H9 (cell line): ENCODE data around the gene WDR13. TPM values are rescaled to one million over a fixed set of nuclear protein-coding genes. Genes with fewer than 3 reads are reported as not detected.

ENCODE experiments used
- DNase-seq: peaks from one replicate; pipeline ENCODE4 v3.0.0-alpha.2; 2017
- H2AFZ ChIP-seq: one replicate; pipeline ENCODE4 v1.6.1; 2013; ENCODE audit warnings: mild to moderate bottlenecking, low read length, control low read depth, moderate library complexity
- H2AK5ac ChIP-seq: 2 replicates; pipeline ENCODE4 v1.6.1; 2013; ENCODE audit warnings: low read length, control low read depth, mixed read lengths; ENCODE audit not compliant: insufficient read length
- H2BK120ac ChIP-seq: one replicate; pipeline ENCODE4 v1.6.1; 2013; ENCODE audit warnings: low read depth, mild to moderate bottlenecking, low read length, control low read depth, inconsistent platforms; ENCODE audit not compliant: poor library complexity, severe bottlenecking
- H2BK12ac ChIP-seq: 2 replicates; pipeline ENCODE4 v1.6.1; 2013; ENCODE audit warnings: low read length, control low read depth, mixed read lengths, low read depth; ENCODE audit not compliant: insufficient read length
- H2BK15ac ChIP-seq: 2 replicates; pipeline ENCODE4 v1.6.1; 2013; ENCODE audit warnings: low read depth, low read length, control low read depth
- H2BK20ac ChIP-seq: one replicate; pipeline ENCODE4 v1.6.1; 2013; ENCODE audit warnings: low read depth, mild to moderate bottlenecking, low read length, control low read depth, inconsistent platforms; ENCODE audit not compliant: poor library complexity, severe bottlenecking
- H2BK5ac ChIP-seq: 2 replicates; pipeline ENCODE4 v1.6.1; 2013; ENCODE audit warnings: low read length, control low read depth, mixed read lengths; ENCODE audit not compliant: insufficient read length
- H3K14ac ChIP-seq: 2 replicates; pipeline ENCODE4 v1.6.1; 2013; ENCODE audit warnings: low read length, control low read depth; ENCODE audit not compliant: insufficient read depth
- H3K18ac ChIP-seq: 2 replicates; pipeline ENCODE4 v1.6.1; 2013; ENCODE audit warnings: low read depth, mild to moderate bottlenecking, mixed read lengths, low read length, control low read depth; ENCODE audit not compliant: insufficient read length
- H3K23ac ChIP-seq: 2 replicates; pipeline ENCODE4 v1.6.1; 2013; ENCODE audit warnings: low read length, control low read depth, mixed read lengths, low read depth; ENCODE audit not compliant: insufficient read length
- H3K23me2 ChIP-seq: 2 replicates; pipeline ENCODE4 v1.6.1; 2013; ENCODE audit warnings: low read depth, mild to moderate bottlenecking, mixed read lengths, low read length, control low read depth; ENCODE audit not compliant: insufficient read length, poor library complexity, severe bottlenecking
- H3K27ac ChIP-seq: 2 replicates; pipeline ENCODE4 v1.5.1; 2013; ENCODE audit warnings: low read length, control low read depth, mixed read lengths, low read depth; ENCODE audit not compliant: insufficient read length
- H3K27me3 ChIP-seq: 2 replicates; pipeline ENCODE4 v1.6.1; 2013; ENCODE audit warnings: low read length, control low read depth, inconsistent platforms; ENCODE audit not compliant: insufficient read depth
- H3K4ac ChIP-seq: 2 replicates; pipeline ENCODE4 v1.6.1; 2013; ENCODE audit warnings: low read depth, mild to moderate bottlenecking, control low read depth, inconsistent platforms, low read length, moderate library complexity
- H3K4me1 ChIP-seq: 2 replicates; pipeline ENCODE4 v1.6.1; 2013; ENCODE audit warnings: low read length, control low read depth, inconsistent platforms; ENCODE audit not compliant: insufficient read depth
- H3K4me2 ChIP-seq: 2 replicates; pipeline ENCODE4 v1.6.1; 2013; ENCODE audit warnings: low read length, control low read depth, mixed read lengths; ENCODE audit not compliant: insufficient read length, insufficient read depth
- H3K56ac ChIP-seq: 2 replicates; pipeline ENCODE4 v1.6.1; 2013; ENCODE audit warnings: low read depth, mild to moderate bottlenecking, mixed read lengths, low read length, control low read depth; ENCODE audit not compliant: insufficient read length
- H3K79me1 ChIP-seq: 2 replicates; pipeline ENCODE4 v1.6.1; 2013; ENCODE audit warnings: low read depth, mild to moderate bottlenecking, moderate library complexity, low read length, control low read depth, inconsistent platforms; ENCODE audit not compliant: insufficient read depth, poor library complexity, severe bottlenecking
- H3K79me2 ChIP-seq: 2 replicates; pipeline ENCODE4 v1.6.1; 2013; ENCODE audit warnings: low read length, control low read depth, inconsistent platforms; ENCODE audit not compliant: insufficient read depth
- H3K9ac ChIP-seq: 2 replicates; pipeline ENCODE4 v1.6.1; 2013; ENCODE audit warnings: low read length, control low read depth, mixed read lengths; ENCODE audit not compliant: insufficient read length; ENCODE audit errors: extremely low read depth
- H3K9me3 ChIP-seq: one replicate; pipeline ENCODE4 v1.6.1; 2013; ENCODE audit warnings: low read depth, low read length, inconsistent platforms; ENCODE audit not compliant: control insufficient read depth
- H3T11ph ChIP-seq: one replicate; pipeline ENCODE4 v1.6.1; 2013; ENCODE audit warnings: mild to moderate bottlenecking, low read length, control low read depth, inconsistent platforms
- H4K20me1 ChIP-seq: one replicate; pipeline ENCODE4 v1.6.1; 2013; ENCODE audit not compliant: control insufficient read depth, insufficient read length, insufficient read depth
- H4K5ac ChIP-seq: 2 replicates; pipeline ENCODE4 v1.6.1; 2013; ENCODE audit warnings: low read depth, mild to moderate bottlenecking, mixed read lengths, low read length, control low read depth; ENCODE audit not compliant: insufficient read length
- H4K8ac ChIP-seq: replicated peaks from 2 replicates; pipeline ENCODE4 v1.6.1; 2013; ENCODE audit warnings: low read length, control low read depth, mixed read lengths, low read depth; ENCODE audit not compliant: insufficient read length
- H4K91ac ChIP-seq: 2 replicates; pipeline ENCODE4 v1.6.1; 2013; ENCODE audit warnings: low read depth, mild to moderate bottlenecking, moderate library complexity, mixed read lengths, low read length, control low read depth; ENCODE audit not compliant: insufficient read length
- H3K27ac Mint-ChIP-seq, 3 experiments: 2 replicates in 2 of 3; 3 replicates in 1 of 3; pipeline ENCODE4 v1.8.0; 2020 to 2021; ENCODE audit warnings: mixed read lengths in 3 of 3, mild to moderate bottlenecking in 1 of 3, moderate library complexity in 1 of 3
- H3K27me3 Mint-ChIP-seq: 2 replicates; pipeline ENCODE4 v1.8.0; 2021; ENCODE audit warnings: low read depth, mild to moderate bottlenecking, moderate library complexity, mixed read lengths
- H3K36me3 Mint-ChIP-seq, 3 experiments: 2 replicates in 2 of 3; 3 replicates in 1 of 3; pipeline ENCODE4 v1.8.0; 2020 to 2021; ENCODE audit warnings: low read depth in 3 of 3, mixed read lengths in 3 of 3; ENCODE audit not compliant: insufficient read depth in 1 of 3
- H3K4me1 Mint-ChIP-seq, 2 experiments: 2 replicates each; pipeline ENCODE4 v1.8.0; 2020; ENCODE audit warnings: mixed read lengths in 2 of 2
- H3K4me3 Mint-ChIP-seq, 2 experiments: 2 replicates in 1 of 2; 3 replicates in 1 of 2; pipeline ENCODE4 v1.8.0; 2020 to 2021; ENCODE audit warnings: mild to moderate bottlenecking in 2 of 2, mixed read lengths in 2 of 2, moderate library complexity in 1 of 2
- H3K9me3 Mint-ChIP-seq, 2 experiments: 2 replicates in 1 of 2; 3 replicates in 1 of 2; pipeline ENCODE4 v1.8.0; 2020; ENCODE audit warnings: mild to moderate bottlenecking in 2 of 2, mixed read lengths in 2 of 2, moderate library complexity in 1 of 2
- WGBS: extraction: QIAGEN DNeasy Blood & Tissue Kit; methylation state at CpG from one replicate; pipeline ENCODE4 v1.1.7; 2013; ENCODE audit warnings: missing lambda C conversion rate, low lambda C conversion rate, mixed read lengths; ENCODE audit not compliant: insufficient read length; ENCODE audit errors: extremely low coverage; 5-methylcytosine and 5-hydroxymethylcytosine counted together
- total RNA-seq: library from RNA; stranded (reverse); gene quantifications from 2 replicates; pipeline ENCODE4 v1.2.1, GENCODE V29; 2021
- TF ChIP-seq, protein P1 (sequence below): fragments of 200-600 bp; sonication (generic); conservative IDR thresholded peaks from 3 replicates; pipeline ENCODE4 v1.8.0; 2021; ENCODE audit warnings: antibody characterized with exemption, mild to moderate bottlenecking

The WDR13 gene
- total RNA-seq, 1 experiment from 2014 or later, result 29.4 TPM

DNA sequence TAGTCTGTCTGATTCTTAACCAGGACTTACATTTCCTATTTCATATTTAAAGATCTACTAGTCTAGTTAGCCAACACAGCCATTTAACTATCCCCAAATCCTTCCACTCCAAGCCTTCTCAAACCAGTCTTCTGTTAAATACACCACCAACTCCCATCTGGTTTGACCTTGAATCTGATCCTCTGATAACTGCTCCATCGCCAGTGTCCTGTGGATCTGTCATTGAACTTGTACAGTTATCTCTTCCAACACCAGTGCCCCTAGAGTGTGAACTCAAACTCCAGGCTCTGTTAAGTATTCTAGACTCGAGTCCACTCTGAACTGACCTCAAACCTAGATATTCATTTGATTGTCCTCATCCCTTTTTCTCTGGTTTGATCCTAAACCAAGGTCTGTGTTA lies 14.4 kb downstream of the WDR13 start:
- no peak overlapping the region for H2BK120ac ChIP-seq
- no peak overlapping the region for H2AFZ ChIP-seq
- Mint-ChIP-seq H3K9me3 (peaks cover 64 to 70% of the 10 kb centered on the region in 2 experiments), H3K27me3 (peaks cover 5% of the 10 kb centered on the region), H3K4me1 (peaks cover 6 to 8% of the 10 kb centered on the region in 2 experiments), H3K4me3 (no peak overlapping the region), H3K36me3 (peaks cover 0 to 3% (median 0%) of the 10 kb centered on the region in 3 experiments; a peak in 2 of 7 replicates), H3K27ac (no peak overlapping the region; a peak in 1 of 7 replicates)
- no peak overlapping the region for H4K5ac ChIP-seq
- no peak overlapping the region for H3K9ac ChIP-seq
- H3K9me3 ChIP-seq, result peaks cover 8% of the 10 kb centered on the region
- H2BK15ac ChIP-seq, result no peak overlapping the region
- H4K20me1 ChIP-seq, result no peaks in the 10 kb centered on the region
- no peak overlapping the region for H3K14ac ChIP-seq
- TF ChIP-seq, protein P1, sequence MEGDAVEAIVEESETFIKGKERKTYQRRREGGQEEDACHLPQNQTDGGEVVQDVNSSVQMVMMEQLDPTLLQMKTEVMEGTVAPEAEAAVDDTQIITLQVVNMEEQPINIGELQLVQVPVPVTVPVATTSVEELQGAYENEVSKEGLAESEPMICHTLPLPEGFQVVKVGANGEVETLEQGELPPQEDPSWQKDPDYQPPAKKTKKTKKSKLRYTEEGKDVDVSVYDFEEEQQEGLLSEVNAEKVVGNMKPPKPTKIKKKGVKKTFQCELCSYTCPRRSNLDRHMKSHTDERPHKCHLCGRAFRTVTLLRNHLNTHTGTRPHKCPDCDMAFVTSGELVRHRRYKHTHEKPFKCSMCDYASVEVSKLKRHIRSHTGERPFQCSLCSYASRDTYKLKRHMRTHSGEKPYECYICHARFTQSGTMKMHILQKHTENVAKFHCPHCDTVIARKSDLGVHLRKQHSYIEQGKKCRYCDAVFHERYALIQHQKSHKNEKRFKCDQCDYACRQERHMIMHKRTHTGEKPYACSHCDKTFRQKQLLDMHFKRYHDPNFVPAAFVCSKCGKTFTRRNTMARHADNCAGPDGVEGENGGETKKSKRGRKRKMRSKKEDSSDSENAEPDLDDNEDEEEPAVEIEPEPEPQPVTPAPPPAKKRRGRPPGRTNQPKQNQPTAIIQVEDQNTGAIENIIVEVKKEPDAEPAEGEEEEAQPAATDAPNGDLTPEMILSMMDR, result no peak
- H2AK5ac ChIP-seq, result no peak overlapping the region
- H3K4ac ChIP-seq, result no peak overlapping the region
- no CpG with 5 or more reads among the region's 2 CpGs for WGBS
- no peak overlapping the region for H2BK20ac ChIP-seq
- no peaks in the 10 kb centered on the region for H3K27me3 ChIP-seq
- H3K4me1 ChIP-seq, result no peaks in the 10 kb centered on the region
- no peak overlapping the region for H2BK5ac ChIP-seq
- H3K23me2 ChIP-seq, result no peaks in the 10 kb centered on the region
- DNase-seq, result no peak
- H3K23ac ChIP-seq, result no peak overlapping the region
- H3K79me2 ChIP-seq, result no peaks in the 10 kb centered on the region
- no peak overlapping the region for H4K8ac ChIP-seq
- no peak overlapping the region for H3K27ac ChIP-seq
- H3K79me1 ChIP-seq, result no peaks in the 10 kb centered on the region
- H3T11ph ChIP-seq, result no peak overlapping the region
- H3K18ac ChIP-seq, result no peak overlapping the region
- H3K4me2 ChIP-seq, result no peak overlapping the region
- no peak overlapping the region for H2BK12ac ChIP-seq
- no peak overlapping the region for H4K91ac ChIP-seq
- no peak overlapping the region for H3K56ac ChIP-seq
